NK-92 treated with Interleukin-12 subunit alpha and Interleukin-12 subunit beta, amount 100 ng/mL, for 24 hours (cell line): ENCODE results near the gene MEG3.

Source experiments
- DNase-seq: peaks from one replicate; lab custom pipeline; 2025; lab: John Stamatoyannopoulos, UW

The MEG3 gene

GRCh38 chr14:100898465-100898864 is 72.5 kb downstream of the MEG3 start:
- no peak for DNase-seq

GRCh38 chr14:100898935-100899883 is 73.3 kb downstream of the MEG3 start:
- DNase-seq = no peak

GRCh38 chr14:100899884-100900771 is 74.2 kb downstream of the MEG3 start:
- no peak for DNase-seq

- no peak for DNase-seq
Measured at GRCh38 chr14:100900837-100901390, 75.0 kb downstream of the MEG3 start.

- DNase-seq = no peak
Measured at GRCh38 chr14:100901391-100902183, 75.7 kb downstream of the MEG3 start.

- no peak for DNase-seq
Measured at GRCh38 chr14:100902295-100903133, 76.6 kb downstream of the MEG3 start.

- DNase-seq = no peak
Measured at GRCh38 chr14:100903134-100903468, 77.2 kb downstream of the MEG3 start.

- DNase-seq = no peak
Measured at GRCh38 chr14:100903672-100904185, 77.8 kb downstream of the MEG3 start, which contains the start of gene RTL1. RTL1 (minus strand) TSS chr14:100903722; CDS start chr14:100884788, 18,934 bp downstream.

- no peak for DNase-seq
Measured at GRCh38 chr14:100904307-100905087, 78.6 kb downstream of the MEG3 start.

GRCh38 chr14:100905166-100905565 is 79.2 kb downstream of the MEG3 start:
- no peak for DNase-seq

- DNase-seq = no peak
Measured at GRCh38 chr14:100906420-100906819, 80.5 kb downstream of the MEG3 start.

- no peak for DNase-seq
Measured at GRCh38 chr14:100907240-100907639, 81.3 kb downstream of the MEG3 start.

- no peak for DNase-seq
Measured at GRCh38 chr14:100909439-100909838, 83.5 kb downstream of the MEG3 start.
